ENCODE measurements around the gene DNAH8.

The DNAH8 gene

DNA sequence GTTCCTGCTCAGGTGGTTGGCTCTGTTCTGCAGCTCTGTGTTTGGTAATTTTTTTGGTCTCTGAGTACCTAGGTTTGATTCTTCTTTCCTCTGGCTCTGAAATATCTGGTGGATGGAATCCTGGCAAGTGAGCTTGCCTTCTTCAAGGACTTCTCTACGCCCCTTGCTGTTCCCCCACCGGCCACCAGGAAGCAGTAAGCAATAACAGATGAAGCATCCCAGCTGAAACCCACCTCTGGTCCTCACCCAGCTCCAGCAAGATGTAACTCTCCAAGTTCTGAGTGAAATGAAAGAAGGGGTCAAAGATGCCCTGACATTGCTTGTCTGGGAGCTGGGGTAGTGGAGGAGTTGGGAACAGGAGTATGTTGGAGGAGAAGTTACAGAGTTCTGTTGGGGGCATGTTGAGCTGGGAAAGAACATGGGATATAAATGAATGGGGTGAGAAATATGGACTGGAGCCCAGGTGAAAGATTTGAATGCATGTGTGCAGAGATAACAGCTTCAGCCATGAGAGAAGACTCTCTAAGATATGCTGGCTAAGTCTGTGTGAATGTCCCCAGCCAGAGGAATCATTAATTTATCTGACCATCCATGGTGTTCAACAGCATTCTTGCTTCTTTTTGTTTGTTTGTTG lies 282.1 kb downstream of the DNAH8 start:
- Histone ChIP-seq H3K4me1 (ENCODE audit: control insufficient read depth, insufficient read depth, low read length) (no peaks in the 10 kb centered on the region), H3K4me3 (ENCODE audit: low read length) (no peak overlapping the region), H3K9me3 (ENCODE audit: control insufficient read depth, low read length) (no peaks in the 10 kb centered on the region), H3K27me3 (ENCODE audit: control insufficient read depth, insufficient read depth, low read length) (peaks cover 9% of the 10 kb centered on the region), H3K9ac (ENCODE audit: low read length) (no peak overlapping the region), H3K36me3 (ENCODE audit: control insufficient read depth, insufficient read depth, low read length) (no peaks in the 10 kb centered on the region)

GRCh38 chr6:39003072-39003471 lies 288.0 kb downstream of the DNAH8 start:
- Histone ChIP-seq H3K4me3 (ENCODE audit: low read length) (no peak overlapping the region), H3K9me3 (ENCODE audit: control insufficient read depth, low read length) (no peaks in the 10 kb centered on the region), H3K27me3 (ENCODE audit: control insufficient read depth, insufficient read depth, low read length) (peaks cover 4% of the 10 kb centered on the region), H3K9ac (ENCODE audit: low read length) (no peak overlapping the region), H3K4me1 (ENCODE audit: control insufficient read depth, insufficient read depth, low read length) (no peaks in the 10 kb centered on the region), H3K36me3 (ENCODE audit: control insufficient read depth, insufficient read depth, low read length) (no peaks in the 10 kb centered on the region)

- Histone ChIP-seq H3K4me3 (ENCODE audit: low read length) (no peak overlapping the region), H3K9me3 (ENCODE audit: control insufficient read depth, low read length) (no peaks in the 10 kb centered on the region), H3K36me3 (ENCODE audit: control insufficient read depth, insufficient read depth, low read length) (no peaks in the 10 kb centered on the region), H3K27me3 (ENCODE audit: control insufficient read depth, insufficient read depth, low read length) (peaks cover 4% of the 10 kb centered on the region), H3K9ac (ENCODE audit: low read length) (no peak overlapping the region), H3K4me1 (ENCODE audit: control insufficient read depth, insufficient read depth, low read length) (no peaks in the 10 kb centered on the region)
Observed at GRCh38 chr6:39003492-39003891, 288.4 kb downstream of the DNAH8 start.

DNA sequence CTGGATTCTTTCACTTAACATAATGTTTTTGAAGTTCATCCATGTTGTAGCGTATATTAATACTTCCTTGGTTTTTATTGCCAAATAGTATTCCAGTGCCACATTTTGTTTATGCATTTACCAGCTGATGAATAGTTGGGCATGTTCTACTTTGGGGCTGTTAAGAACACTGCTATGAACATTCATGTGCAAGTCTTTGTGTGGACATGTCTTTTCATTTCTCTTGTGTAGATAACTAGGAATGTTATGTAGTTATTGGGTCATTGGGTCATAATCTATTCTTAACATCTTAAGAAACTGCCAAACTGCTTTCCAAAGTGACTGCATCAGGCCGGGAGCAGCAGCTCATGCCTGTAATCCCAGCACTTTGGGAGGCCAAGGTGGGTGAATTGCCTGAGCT lies 289.7 kb downstream of the DNAH8 start:
- Histone ChIP-seq H3K36me3 (ENCODE audit: control insufficient read depth, insufficient read depth, low read length) (no peaks in the 10 kb centered on the region), H3K4me3 (ENCODE audit: low read length) (no peak overlapping the region), H3K9ac (ENCODE audit: low read length) (no peak overlapping the region), H3K4me1 (ENCODE audit: control insufficient read depth, insufficient read depth, low read length) (no peaks in the 10 kb centered on the region), H3K9me3 (ENCODE audit: control insufficient read depth, low read length) (no peaks in the 10 kb centered on the region), H3K27me3 (ENCODE audit: control insufficient read depth, insufficient read depth, low read length) (peaks cover 4% of the 10 kb centered on the region)

DNA sequence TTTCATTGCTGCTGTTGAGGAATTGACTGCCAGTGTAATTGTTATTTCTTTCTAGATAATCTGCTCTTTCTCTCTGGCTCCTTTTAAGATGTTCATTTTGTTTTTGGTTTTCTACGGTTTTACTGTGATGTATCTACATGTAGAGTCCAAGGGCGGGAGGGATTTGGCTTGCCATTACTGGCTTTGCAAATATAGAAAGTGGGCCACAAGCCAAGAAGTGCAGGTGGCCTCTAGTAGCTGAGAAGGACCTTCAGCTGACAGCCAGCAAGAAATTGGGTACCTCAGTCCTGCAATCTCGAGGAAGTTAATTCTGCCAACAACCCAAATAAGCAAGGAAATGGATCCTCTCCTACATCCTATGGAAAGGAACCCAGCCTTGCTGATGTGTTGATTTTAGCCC lies 290.7 kb downstream of the DNAH8 start:
- Histone ChIP-seq H3K4me3 (ENCODE audit: low read length) (no peak overlapping the region), H3K27me3 (ENCODE audit: control insufficient read depth, insufficient read depth, low read length) (peaks cover 4% of the 10 kb centered on the region), H3K4me1 (ENCODE audit: control insufficient read depth, insufficient read depth, low read length) (no peaks in the 10 kb centered on the region), H3K9ac (ENCODE audit: low read length) (no peak overlapping the region), H3K36me3 (ENCODE audit: control insufficient read depth, insufficient read depth, low read length) (no peaks in the 10 kb centered on the region), H3K9me3 (ENCODE audit: control insufficient read depth, low read length) (no peaks in the 10 kb centered on the region)

- Histone ChIP-seq H3K27me3 (ENCODE audit: control insufficient read depth, insufficient read depth, low read length) (no peaks in the 10 kb centered on the region), H3K4me3 (ENCODE audit: low read length) (no peak overlapping the region), H3K4me1 (ENCODE audit: control insufficient read depth, insufficient read depth, low read length) (no peaks in the 10 kb centered on the region), H3K36me3 (ENCODE audit: control insufficient read depth, insufficient read depth, low read length) (no peaks in the 10 kb centered on the region), H3K9me3 (ENCODE audit: control insufficient read depth, low read length) (no peaks in the 10 kb centered on the region), H3K9ac (ENCODE audit: low read length) (no peak overlapping the region)
Observed at GRCh38 chr6:39007575-39007974, 292.5 kb downstream of the DNAH8 start.

DNA sequence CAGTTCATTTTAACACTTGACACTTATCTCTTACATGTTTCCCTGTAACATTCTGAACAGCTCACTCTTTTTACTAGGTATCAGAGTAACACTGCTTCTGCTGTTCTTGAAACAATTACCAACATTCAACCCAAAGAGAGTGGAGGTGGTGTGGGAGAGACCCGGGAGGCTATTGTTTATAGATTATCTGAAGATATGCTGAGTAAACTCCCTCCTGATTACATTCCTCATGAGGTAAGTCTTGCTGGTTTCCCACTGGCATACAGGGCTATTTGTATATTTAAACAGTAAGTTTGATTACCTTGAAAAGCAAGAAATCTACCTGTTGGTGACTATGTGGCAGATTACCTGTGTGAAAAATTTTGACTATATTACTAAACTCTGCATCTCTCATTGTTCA lies 293.6 kb downstream of the DNAH8 start:
- no peaks in the 10 kb centered on the region for H3K4me1 ChIP-seq (ENCODE audit: control insufficient read depth, insufficient read depth, low read length)
- no peak overlapping the region for H3K9ac ChIP-seq (ENCODE audit: low read length)
- no peak overlapping the region for H3K4me3 ChIP-seq (ENCODE audit: low read length)
- H3K36me3 ChIP-seq (ENCODE audit: control insufficient read depth, insufficient read depth, low read length) = no peaks in the 10 kb centered on the region
- H3K27me3 ChIP-seq (ENCODE audit: control insufficient read depth, insufficient read depth, low read length) = no peaks in the 10 kb centered on the region
- H3K9me3 ChIP-seq (ENCODE audit: control insufficient read depth, low read length) = no peaks in the 10 kb centered on the region

- no peaks in the 10 kb centered on the region for H3K27me3 ChIP-seq (ENCODE audit: control insufficient read depth, insufficient read depth, low read length)
- no peak overlapping the region for H3K4me3 ChIP-seq (ENCODE audit: low read length)
- no peak overlapping the region for H3K9ac ChIP-seq (ENCODE audit: low read length)
Observed at GRCh38 chr6:39009476-39009875, 294.4 kb downstream of the DNAH8 start.

DNA sequence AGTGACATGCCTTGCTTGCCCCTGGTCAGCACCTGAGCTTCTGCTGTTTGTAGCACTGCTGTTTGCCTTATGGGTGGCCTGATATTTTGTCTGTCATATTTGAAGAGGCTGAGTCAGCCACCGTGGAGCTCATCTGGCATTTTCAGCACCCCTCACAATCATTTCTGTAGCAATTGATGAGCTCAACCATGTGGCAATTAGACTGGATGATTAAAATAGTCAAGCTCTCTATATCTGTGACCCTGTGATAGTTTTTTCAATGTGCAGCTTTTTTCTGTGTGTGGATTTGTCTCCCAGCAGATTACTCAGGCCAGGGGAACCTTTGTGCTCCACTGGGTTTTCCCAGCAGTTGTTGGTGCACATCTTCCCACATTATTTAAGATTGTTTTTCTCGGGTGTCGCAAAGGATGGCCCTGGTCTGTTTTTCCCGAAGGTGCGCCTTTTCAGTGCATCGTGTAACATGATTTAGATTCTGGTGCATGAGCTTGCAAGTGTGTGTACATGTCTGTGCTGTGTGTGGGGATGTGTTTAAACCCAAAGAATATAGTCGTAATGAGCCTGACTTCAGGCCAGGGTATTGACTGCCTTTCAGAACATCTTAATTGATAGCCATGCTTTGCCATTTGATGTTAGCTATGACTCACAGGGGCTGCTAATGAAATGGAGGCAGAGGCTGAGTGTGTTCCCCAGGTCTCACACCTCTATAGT lies 301.9 kb downstream of the DNAH8 start:
- Histone ChIP-seq H3K9me3 (ENCODE audit: control insufficient read depth, low read length) (no peaks in the 10 kb centered on the region), H3K36me3 (ENCODE audit: control insufficient read depth, insufficient read depth, low read length) (no peaks in the 10 kb centered on the region), H3K9ac (ENCODE audit: low read length) (no peak overlapping the region), H3K27me3 (ENCODE audit: control insufficient read depth, insufficient read depth, low read length) (no peaks in the 10 kb centered on the region), H3K4me3 (ENCODE audit: low read length) (no peak overlapping the region), H3K4me1 (ENCODE audit: control insufficient read depth, insufficient read depth, low read length) (no peaks in the 10 kb centered on the region)

More at GRCh38 chr6:39009476-39009875, 294.4 kb downstream of the DNAH8 start:
- Histone ChIP-seq H3K4me1 (ENCODE audit: control insufficient read depth, insufficient read depth, low read length) (no peaks in the 10 kb centered on the region), H3K36me3 (ENCODE audit: control insufficient read depth, insufficient read depth, low read length) (no peaks in the 10 kb centered on the region), H3K9me3 (ENCODE audit: control insufficient read depth, low read length) (no peaks in the 10 kb centered on the region)

- H3K9ac ChIP-seq (ENCODE audit: low read length) = no peak overlapping the region
- no peaks in the 10 kb centered on the region for H3K4me1 ChIP-seq (ENCODE audit: control insufficient read depth, insufficient read depth, low read length)
- H3K9me3 ChIP-seq (ENCODE audit: control insufficient read depth, low read length) = no peaks in the 10 kb centered on the region
- no peak overlapping the region for H3K4me3 ChIP-seq (ENCODE audit: low read length)
- H3K27me3 ChIP-seq (ENCODE audit: control insufficient read depth, insufficient read depth, low read length) = no peaks in the 10 kb centered on the region
- H3K36me3 ChIP-seq (ENCODE audit: control insufficient read depth, insufficient read depth, low read length) = no peaks in the 10 kb centered on the region
Observed at GRCh38 chr6:39017547-39017880, 302.4 kb downstream of the DNAH8 start.

- no peak overlapping the region for H3K9ac ChIP-seq (ENCODE audit: low read length)
- H3K4me3 ChIP-seq (ENCODE audit: low read length) = no peak overlapping the region
- H3K27me3 ChIP-seq (ENCODE audit: control insufficient read depth, insufficient read depth, low read length) = no peaks in the 10 kb centered on the region
- H3K36me3 ChIP-seq (ENCODE audit: control insufficient read depth, insufficient read depth, low read length) = no peaks in the 10 kb centered on the region
- H3K9me3 ChIP-seq (ENCODE audit: control insufficient read depth, low read length) = no peaks in the 10 kb centered on the region
- H3K4me1 ChIP-seq (ENCODE audit: control insufficient read depth, insufficient read depth, low read length) = no peaks in the 10 kb centered on the region
Observed at GRCh38 chr6:39018103-39018502, 303.0 kb downstream of the DNAH8 start.

DNA sequence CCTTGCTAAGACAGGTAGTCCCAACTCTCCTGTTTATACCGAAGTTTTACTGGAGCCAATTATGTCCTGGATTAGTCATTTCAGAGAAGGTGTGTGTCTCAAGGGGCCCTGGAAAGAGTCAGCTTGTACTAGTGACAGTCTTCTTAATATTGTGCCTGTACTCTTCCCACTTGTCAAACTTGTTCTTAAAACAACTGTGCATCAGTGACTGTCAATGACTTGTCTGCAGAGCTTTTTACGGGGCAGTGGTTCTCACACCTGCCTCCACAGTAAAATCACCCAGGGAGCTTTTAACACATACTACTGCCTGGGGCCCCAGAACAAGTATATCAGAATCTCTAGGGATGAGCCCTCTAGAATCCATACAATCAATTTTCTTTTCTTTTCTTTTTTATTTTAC lies 305.0 kb downstream of the DNAH8 start:
- Histone ChIP-seq H3K9me3 (ENCODE audit: control insufficient read depth, low read length) (no peaks in the 10 kb centered on the region), H3K4me3 (ENCODE audit: low read length) (no peak overlapping the region), H3K9ac (ENCODE audit: low read length) (no peak overlapping the region), H3K36me3 (ENCODE audit: control insufficient read depth, insufficient read depth, low read length) (no peaks in the 10 kb centered on the region), H3K27me3 (ENCODE audit: control insufficient read depth, insufficient read depth, low read length) (peaks cover 3% of the 10 kb centered on the region), H3K4me1 (ENCODE audit: control insufficient read depth, insufficient read depth, low read length) (no peaks in the 10 kb centered on the region)
